ENCODE results near the gene IQSEC1. TPM values are rescaled to one million over a fixed set of nuclear protein-coding genes. Genes with fewer than 3 reads are reported as not detected.

IQSEC1 gene
- total and polyA plus RNA-seq, 2 donors (not counting 1 experiment from before 2014, with no cell fraction given) = 96.7 to 222 TPM

DNA sequence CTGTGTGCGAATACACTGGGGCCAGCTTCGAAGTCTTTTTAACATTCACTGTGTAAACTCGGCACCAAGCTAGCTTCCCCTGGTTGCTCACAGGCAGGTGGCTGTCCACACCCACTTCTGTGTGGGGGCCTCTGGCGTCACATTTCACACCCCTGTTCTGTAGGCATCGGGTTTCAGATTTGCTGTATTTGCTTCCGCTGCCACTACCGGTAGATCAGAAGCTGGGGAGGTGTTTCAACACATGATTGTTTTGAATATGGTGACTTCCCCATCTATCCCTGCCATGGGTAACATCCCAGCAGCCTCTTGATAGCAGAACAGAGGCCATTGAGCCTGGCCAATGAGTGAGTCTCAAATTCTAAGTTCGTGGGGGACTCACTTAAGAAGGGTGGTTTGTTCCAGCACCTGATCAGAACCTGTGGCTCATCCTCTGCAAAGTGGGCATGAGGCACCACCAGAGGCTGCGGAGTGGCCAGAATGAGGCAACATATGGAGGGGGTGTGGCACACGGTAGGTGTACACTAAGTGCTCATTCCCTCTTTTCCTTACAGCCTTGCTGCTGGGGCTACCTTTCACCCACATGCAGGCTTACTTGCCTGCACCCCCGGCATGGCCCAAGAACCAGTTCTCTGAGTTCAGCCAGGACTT is 61.5 kb downstream of the IQSEC1 start:
- peaks cover 98 to 100% of the 10 kb centered on the region in 2 donors for H3K4me1 ChIP-seq (ENCODE audit: control insufficient read depth in 2 of 2, insufficient read depth in 2 of 2, low read length in 2 of 2)
- ChIA-PET POLR2A (interaction anchor here (0.9 to 4.4 kb wide), 10 partner anchors 9 to 440 kb away, joined by 3 to 29 read pairs (median 10); no protein-coding TSS in a partner anchor), CTCF (interaction anchor here (0.5 to 8.7 kb wide), 14 partner anchors 10 to 451 kb away, joined by 3 to 108 read pairs (median 4); no protein-coding TSS in a partner anchor)
- no peak for TF ChIP-seq CTCF (IDR thresholded peaks at IDR 0.05)
- no peak for TF ChIP-seq EZH2 (IDR thresholded peaks at IDR 0.05; ENCODE audit: borderline replicate concordance, insufficient read depth, low read depth, low read length, poor library complexity, severe bottlenecking)
- peak overlapping the region in 2 of 5 experiments; percentile 8 to 58 for H3K4me3 ChIP-seq (ENCODE audit: control extremely low read depth in 1 of 5, extremely low read depth in 1 of 5, insufficient read depth in 1 of 5, low read depth in 2 of 5, low read length in 4 of 5)
- intact Hi-C loops (cut with micrococcal nuclease) = loop anchor here (1.0 kb wide), 2 partner anchors 9 to 10 kb away; no protein-coding TSS in a partner anchor
- Mint-ChIP-seq H3K27ac (peak overlapping the region; percentile 95), H3K9me3 (ENCODE audit: insufficient read depth) (no peaks in the 10 kb centered on the region), H3K27me3 (no peaks in the 10 kb centered on the region), H3K4me3 (peak overlapping the region; percentile 86), H3K4me1 (peaks cover 95% of the 10 kb centered on the region)
- H4K20me1 ChIP-seq (ENCODE audit: control insufficient read depth, insufficient read depth, low read length, poor library complexity, severe bottlenecking) = peaks cover 23% of the 10 kb centered on the region
- H3K36me3 ChIP-seq (replicated peaks in 1 of 2; ENCODE audit: control extremely low read depth in 1 of 2, control insufficient read depth in 1 of 2, extremely low read depth in 1 of 2, insufficient read depth in 2 of 2, low read length in 1 of 2) = peaks cover 0 to 53% of the 10 kb centered on the region in 2 experiments
- H3K27me3 ChIP-seq (replicated peaks in 1 of 4; ENCODE audit: control extremely low read depth in 1 of 4, control insufficient read depth in 3 of 4, insufficient read depth in 4 of 4, low read length in 3 of 4) = no peaks in the 10 kb centered on the region
- H3K4me2 ChIP-seq (replicated peaks; ENCODE audit: low read depth, low read length, poor library complexity, severe bottlenecking) = peak overlapping the region; percentile 94
- no peak overlapping the region for H3K9ac ChIP-seq (ENCODE audit: low read length)
- peak; percentile 95 for DNase-seq
- peaks cover 98% of the 10 kb centered on the region for H3K79me2 ChIP-seq (ENCODE audit: control insufficient read depth, insufficient read depth, low read length)
- peak; percentile 48 for ATAC-seq (ENCODE audit: low read depth)
- H2AFZ ChIP-seq (ENCODE audit: insufficient read depth, low read depth, low read length, poor library complexity, severe bottlenecking) = no peak overlapping the region
- H3K9me3 ChIP-seq (ENCODE audit: control extremely low read depth in 1 of 3, control insufficient read depth in 2 of 3, insufficient read depth in 1 of 3, low read length in 2 of 3) = no peaks in the 10 kb centered on the region
- 10% methylated on average over 8 of the region's 11 CpGs for WGBS (ENCODE audit: insufficient coverage)
- H3K27ac ChIP-seq (ENCODE audit: low read length in 2 of 2) = peak overlapping the region; percentile 96 to 97
